AG04450 (cell line): ENCODE measurements around the gene CMSS1. TPM values are rescaled to one million over a fixed set of nuclear protein-coding genes. Genes with fewer than 3 reads are reported as not detected.

Source experiments
- CTCF ChIA-PET: fragments of 300-600, 350-600 bp; formaldehyde crosslinking; extraction: SDS; loops from one replicate; lab custom pipeline; 2022; ENCODE audit warnings: antibody characterized with exemption, inconsistent platforms; lab: Charles Lee
- POLR2A ChIA-PET: fragments of 350-600 bp; formaldehyde crosslinking; extraction: SDS; loops from one replicate; lab custom pipeline; 2021; ENCODE audit warnings: antibody characterized with exemption, inconsistent platforms; lab: Yijun Ruan, JAX
- DNase-seq: peaks from one replicate; pipeline ENCODE4 v3.0.0-alpha.2; 2011; ENCODE audit warnings: low read depth, low spot score
- H3K27ac ChIP-seq: one replicate; pipeline ENCODE4 v1.5.1; 2012; ENCODE audit warnings: low read depth, low read length, control low read depth
- H3K27me3 ChIP-seq: one replicate; pipeline ENCODE4 v1.6.0; 2012; ENCODE audit warnings: low read length; ENCODE audit not compliant: control insufficient read depth, insufficient read depth
- H3K4me3 ChIP-seq: 2 replicates; pipeline ENCODE4 v1.5.1; 2011; ENCODE audit warnings: mild to moderate bottlenecking, low read depth, low read length, control low read depth
- H3K9me3 ChIP-seq: 2 replicates; pipeline ENCODE4 v1.5.1; 2012; ENCODE audit warnings: low read length; ENCODE audit not compliant: control insufficient read depth, insufficient read depth
- CTCF ChIP-seq: IDR thresholded peaks from 2 replicates; pipeline ENCODE4 v1.5.1; 2011; ENCODE audit warnings: low read depth, low read length, control low read depth, inconsistent platforms
- polyA plus RNA-seq: library from polyadenylated mRNA; depleted of rRNA; stranded (reverse); fragments of >200 nt; gene quantifications from 2 replicates; pipeline ENCODE4 v1.2.3, GENCODE V29; 2011

The CMSS1 gene
- polyA plus RNA-seq, 1 experiment = 15.7 TPM

- H3K27me3 ChIP-seq = no peaks in the 10 kb centered on the region
- CTCF ChIA-PET = interaction anchor here (0.8 kb wide), 1 partner anchor 33 kb away, joined by 3 read pairs; no protein-coding TSS in a partner anchor
- no peaks in the 10 kb centered on the region for H3K9me3 ChIP-seq
- H3K4me3 ChIP-seq = no peak overlapping the region
- no peak for DNase-seq
- no peak for TF ChIP-seq CTCF
- POLR2A ChIA-PET = no interaction called here
- no peak overlapping the region for H3K27ac ChIP-seq
These were observed 46.6 kb downstream of the CMSS1 start for GRCh38 chr3:99864289-99864688.

GRCh38 chr3:99865321-99865720, 47.7 kb downstream of the CMSS1 start:
- H3K27me3 ChIP-seq = no peaks in the 10 kb centered on the region
- no peak overlapping the region for H3K4me3 ChIP-seq
- no peak for TF ChIP-seq CTCF
- CTCF ChIA-PET = interaction anchor here (0.7 to 1.0 kb wide), 2 partner anchors 22 to 34 kb away, joined by 3 read pairs; no protein-coding TSS in a partner anchor
- no peaks in the 10 kb centered on the region for H3K9me3 ChIP-seq
- no peak for DNase-seq
- POLR2A ChIA-PET = no interaction called here
- H3K27ac ChIP-seq = no peak overlapping the region

- H3K9me3 ChIP-seq = no peaks in the 10 kb centered on the region
- ChIA-PET POLR2A (no interaction called here), CTCF (interaction anchor here (1.0 kb wide), 1 partner anchor 35 kb away, joined by 3 read pairs; no protein-coding TSS in a partner anchor)
- no peak overlapping the region for H3K27ac ChIP-seq
- no peak overlapping the region for H3K4me3 ChIP-seq
- no peak for TF ChIP-seq CTCF
- no peak for DNase-seq
- H3K27me3 ChIP-seq = no peaks in the 10 kb centered on the region
These were observed 48.6 kb downstream of the CMSS1 start for GRCh38 chr3:99866261-99866761.

GRCh38 chr3:99867594-99868310, 50.1 kb downstream of the CMSS1 start:
- CTCF ChIA-PET = interaction anchor here (0.6 to 1.4 kb wide), 3 partner anchors 25 to 183 kb away, joined by 3 read pairs; no protein-coding TSS in a partner anchor
- no peak for TF ChIP-seq CTCF
- no peak for DNase-seq
- Histone ChIP-seq H3K4me3 (no peak overlapping the region), H3K27ac (no peak overlapping the region), H3K27me3 (no peaks in the 10 kb centered on the region), H3K9me3 (no peaks in the 10 kb centered on the region)
- POLR2A ChIA-PET = interaction anchor here (0.6 kb wide), 1 partner anchor 117 kb away, joined by 5 read pairs; no protein-coding TSS in a partner anchor

GRCh38 chr3:99868311-99868646, 50.6 kb downstream of the CMSS1 start:
- DNase-seq = no peak
- Histone ChIP-seq H3K4me3 (no peak overlapping the region), H3K27me3 (no peaks in the 10 kb centered on the region), H3K9me3 (no peaks in the 10 kb centered on the region), H3K27ac (no peak overlapping the region)
- TF ChIP-seq CTCF = no peak
- CTCF ChIA-PET = interaction anchor here (0.6 to 1.4 kb wide), 2 partner anchors 37 to 183 kb away, joined by 3 read pairs; no protein-coding TSS in a partner anchor
- POLR2A ChIA-PET = interaction anchor here (0.6 kb wide), 1 partner anchor 117 kb away, joined by 5 read pairs; no protein-coding TSS in a partner anchor
